A673 (cell line): ENCODE data around the gene ALPK3. TPM values are rescaled to one million over a fixed set of nuclear protein-coding genes. Genes with fewer than 3 reads are reported as not detected.

Experiments used
- BruUV-seq: library from RNA; stranded (reverse); fragments of 400-500 nt; replicated peaks from 2 replicates; lab custom pipeline; 2021; lab: Mats Ljungman, UMichigan
- CTCF ChIA-PET: fragments of 300-600 bp; sonication (Branson Sonifier 250); formaldehyde crosslinking; loops from one replicate; lab custom pipeline; 2022; ENCODE audit warnings: antibody characterized with exemption; lab: Charles Lee
- POLR2A ChIA-PET: fragments of 300-600 bp; sonication (Branson Sonifier 250); formaldehyde crosslinking; loops from one replicate; lab custom pipeline; 2022; ENCODE audit warnings: antibody characterized with exemption; ENCODE audit not compliant: low non-redundant PET; lab: Charles Lee
- DNase-seq: peaks from one replicate; pipeline ENCODE4 v3.0.0-alpha.2; 2015; ENCODE audit warnings: low spot score
- H3K27ac ChIP-seq: fragments of 200-600 bp; sonication (generic); 2 replicates; pipeline ENCODE4 v1.5.1; 2016; ENCODE audit warnings: mixed run types, low read depth, mild to moderate bottlenecking, mixed read lengths, antibody characterized with exemption, low read length; ENCODE audit not compliant: poor library complexity, severe bottlenecking
- H3K27me3 ChIP-seq: fragments of 200-600 bp; sonication (generic); replicated peaks from 2 replicates; pipeline ENCODE4 v1.6.1; 2017; ENCODE audit warnings: mixed run types, low read depth, mild to moderate bottlenecking, mixed read lengths, antibody characterized with exemption, low read length; ENCODE audit not compliant: insufficient read depth, poor library complexity
- H3K36me3 ChIP-seq: fragments of 200-600 bp; sonication (generic); 2 replicates; pipeline ENCODE4 v1.6.1; 2016; ENCODE audit warnings: mixed run types, mild to moderate bottlenecking, mixed read lengths, antibody characterized with exemption, low read length; ENCODE audit not compliant: insufficient read depth, poor library complexity, severe bottlenecking
- H3K4me1 ChIP-seq: fragments of 200-600 bp; sonication (generic); 2 replicates; pipeline ENCODE4 v1.6.1; 2017; ENCODE audit warnings: mixed run types, mild to moderate bottlenecking, mixed read lengths, antibody characterized with exemption, low read length; ENCODE audit not compliant: insufficient read depth, poor library complexity, severe bottlenecking
- H3K4me3 ChIP-seq: fragments of 200-600 bp; sonication (generic); 2 replicates; pipeline ENCODE4 v1.5.1; 2016; ENCODE audit warnings: low read depth, mixed run types, mild to moderate bottlenecking, mixed read lengths, low read length; ENCODE audit not compliant: poor library complexity, severe bottlenecking
- H3K9me3 ChIP-seq: fragments of 200-600 bp; sonication (generic); 2 replicates; pipeline ENCODE4 v1.6.1; 2016; ENCODE audit warnings: mixed run types, low read depth, mild to moderate bottlenecking, mixed read lengths, antibody characterized with exemption, low read length; ENCODE audit not compliant: poor library complexity, severe bottlenecking
- EZH2 ChIP-seq: fragments of 200-600 bp; sonication (generic); IDR thresholded peaks from 2 replicates; pipeline ENCODE4 v1.6.1; 2017; ENCODE audit warnings: borderline replicate concordance, low read depth, mild to moderate bottlenecking, mixed read lengths, antibody characterized with exemption, low read length; ENCODE audit not compliant: poor library complexity, severe bottlenecking
- intact Hi-C: fragments of 100-400 bp; cut with micrococcal nuclease; formaldehyde crosslinking; loops from one replicate; pipeline ENCODE4 v1.10.0; 2022; ENCODE audit not compliant: unreplicated experiment
- total RNA-seq: library from RNA; stranded (reverse); gene quantifications from 2 replicates; pipeline ENCODE4 v1.2.3, GENCODE V29; 2021
- TF ChIP-seq, protein P1 (sequence below): fragments of 300-800, 200-600 bp; sonication (generic); conservative IDR thresholded peaks from 2 replicates; pipeline ENCODE4 v1.5.1; 2017; ENCODE audit warnings: low read depth, mild to moderate bottlenecking, antibody characterized with exemption, low read length, moderate library complexity, mixed read lengths

ALPK3 gene
- total RNA-seq, 1 experiment from 2014 or later = 0.67 TPM

DNA sequence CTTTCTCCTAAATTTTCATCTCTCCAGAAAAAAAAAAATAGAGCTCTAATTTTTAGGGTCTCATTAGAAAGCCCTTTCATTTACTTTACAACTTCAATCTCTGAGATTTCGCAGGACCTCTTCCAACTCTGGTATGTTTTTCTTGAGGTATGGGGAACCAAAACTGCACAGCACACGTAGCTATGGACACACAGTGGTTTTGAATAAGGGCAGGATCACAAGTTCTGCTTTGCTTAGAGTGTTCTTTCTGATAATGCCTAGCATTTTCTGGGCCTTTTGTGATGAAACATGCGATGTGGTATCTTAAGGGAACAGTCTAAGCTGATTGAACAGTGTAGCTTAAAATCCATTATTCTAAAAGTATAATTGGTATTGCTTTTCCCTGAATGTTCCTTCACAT is 43.4 kb upstream of the ALPK3 start:
- ChIA-PET POLR2A (no interaction called here), CTCF (interaction anchor here (0.6 kb wide), 1 partner anchor 313 kb away, joined by 3 read pairs; no protein-coding TSS in a partner anchor)
- TF ChIP-seq, protein P1, sequence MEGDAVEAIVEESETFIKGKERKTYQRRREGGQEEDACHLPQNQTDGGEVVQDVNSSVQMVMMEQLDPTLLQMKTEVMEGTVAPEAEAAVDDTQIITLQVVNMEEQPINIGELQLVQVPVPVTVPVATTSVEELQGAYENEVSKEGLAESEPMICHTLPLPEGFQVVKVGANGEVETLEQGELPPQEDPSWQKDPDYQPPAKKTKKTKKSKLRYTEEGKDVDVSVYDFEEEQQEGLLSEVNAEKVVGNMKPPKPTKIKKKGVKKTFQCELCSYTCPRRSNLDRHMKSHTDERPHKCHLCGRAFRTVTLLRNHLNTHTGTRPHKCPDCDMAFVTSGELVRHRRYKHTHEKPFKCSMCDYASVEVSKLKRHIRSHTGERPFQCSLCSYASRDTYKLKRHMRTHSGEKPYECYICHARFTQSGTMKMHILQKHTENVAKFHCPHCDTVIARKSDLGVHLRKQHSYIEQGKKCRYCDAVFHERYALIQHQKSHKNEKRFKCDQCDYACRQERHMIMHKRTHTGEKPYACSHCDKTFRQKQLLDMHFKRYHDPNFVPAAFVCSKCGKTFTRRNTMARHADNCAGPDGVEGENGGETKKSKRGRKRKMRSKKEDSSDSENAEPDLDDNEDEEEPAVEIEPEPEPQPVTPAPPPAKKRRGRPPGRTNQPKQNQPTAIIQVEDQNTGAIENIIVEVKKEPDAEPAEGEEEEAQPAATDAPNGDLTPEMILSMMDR = no peak
- TF ChIP-seq EZH2 = no peak
- H3K36me3 ChIP-seq = peaks cover 1% of the 10 kb centered on the region
- intact Hi-C loops = no loop called here
- H3K9me3 ChIP-seq = no peaks in the 10 kb centered on the region
- no peak for DNase-seq
- H3K27ac ChIP-seq = no peak overlapping the region
- no peaks in the 10 kb centered on the region for H3K4me1 ChIP-seq
- H3K4me3 ChIP-seq = no peak overlapping the region
- BruUV-seq = no TSS peak
- H3K27me3 ChIP-seq = no peaks in the 10 kb centered on the region

- H3K4me1 ChIP-seq = no peaks in the 10 kb centered on the region
- ChIA-PET CTCF (no interaction called here), POLR2A (no interaction called here)
- DNase-seq = no peak
- no peak overlapping the region for H3K27ac ChIP-seq
- no peaks in the 10 kb centered on the region for H3K27me3 ChIP-seq
- no peak overlapping the region for H3K4me3 ChIP-seq
- no peaks in the 10 kb centered on the region for H3K36me3 ChIP-seq
- no peaks in the 10 kb centered on the region for H3K9me3 ChIP-seq
- TF ChIP-seq EZH2 = no peak
- TF ChIP-seq, protein P1 = no peak
- BruUV-seq = no TSS peak
- intact Hi-C loops = no loop called here
These were observed 41.2 kb upstream of the ALPK3 start for GRCh38 chr15:84775867-84776449.

- ChIA-PET POLR2A (no interaction called here), CTCF (no interaction called here)
- Histone ChIP-seq H3K27me3 (no peaks in the 10 kb centered on the region), H3K9me3 (no peaks in the 10 kb centered on the region), H3K4me3 (no peak overlapping the region), H3K4me1 (no peaks in the 10 kb centered on the region), H3K36me3 (peaks cover 9% of the 10 kb centered on the region), H3K27ac (no peak overlapping the region)
- no peak for DNase-seq
- no TSS peak for BruUV-seq
- TF ChIP-seq, protein P1 = no peak
- TF ChIP-seq EZH2 = no peak
- intact Hi-C loops = no loop called here
These were observed 39.0 kb upstream of the ALPK3 start for GRCh38 chr15:84778194-84778593.
